HCT116 (cell line): Measurements from ENCODE around the gene RPL38.

ENCODE experiments used
- EZH2 ChIP-seq: fragments of 200-600 bp; sonication (generic); IDR thresholded peaks from 2 replicates; pipeline ENCODE4 v1.6.1; 2017; ENCODE audit warnings: antibody characterized with exemption, mixed run types
- MAX ChIP-seq: IDR thresholded peaks from 2 replicates; pipeline ENCODE4 v1.6.1; 2012
- REST ChIP-seq: IDR thresholded peaks from 2 replicates; pipeline ENCODE4 v1.6.1; 2012; ENCODE audit warnings: low read depth

GRCh38 chr17:74227271-74228080 is 24.0 kb downstream of the RPL38 start:
- no peak for TF ChIP-seq REST
- TF ChIP-seq EZH2 = no peak
- no peak for TF ChIP-seq MAX
